HUES6 (cell line): ENCODE measurements around the gene NPBWR2.
"Not testable (repeated sequence)": the region's sequence is repeated elsewhere in the genome, so short reads cannot be mapped to it uniquely, and the experiment has no call there.

ENCODE experiments used
- H3K27ac ChIP-seq: 2 replicates; pipeline ENCODE4 v1.7.0; 2013; ENCODE audit warnings: low read depth, mild to moderate bottlenecking, low read length, inconsistent platforms
- H3K27me3 ChIP-seq: 2 replicates; pipeline ENCODE4 v1.6.1; 2013; ENCODE audit warnings: low read length; ENCODE audit not compliant: control insufficient read depth, insufficient read depth
- H3K36me3 ChIP-seq: 2 replicates; pipeline ENCODE4 v1.6.1; 2013; ENCODE audit warnings: low read length; ENCODE audit not compliant: control insufficient read depth, insufficient read depth
- H3K4me1 ChIP-seq: 2 replicates; pipeline ENCODE4 v1.6.1; 2013; ENCODE audit warnings: low read length; ENCODE audit not compliant: control insufficient read depth, insufficient read depth
- H3K4me3 ChIP-seq: 2 replicates; pipeline ENCODE4 v1.5.1; 2013; ENCODE audit warnings: low read depth, low read length
- H3K9ac ChIP-seq: one replicate; pipeline ENCODE4 v1.6.1; 2013; ENCODE audit warnings: mild to moderate bottlenecking, low read length
- H3K9me3 ChIP-seq: 2 replicates; pipeline ENCODE4 v1.6.1; 2013; ENCODE audit warnings: low read depth, low read length; ENCODE audit not compliant: control insufficient read depth, insufficient read depth

Gene NPBWR2

GRCh38 chr20:64088586-64088985 is 18.8 kb downstream of the NPBWR2 start:
- H3K27ac ChIP-seq, H3K36me3 ChIP-seq, H3K9me3 ChIP-seq, H3K4me3 ChIP-seq, H3K4me1 ChIP-seq, H3K9ac ChIP-seq: not testable (repeated sequence)
- peaks cover 66% of the 10 kb centered on the region for H3K27me3 ChIP-seq

GRCh38 chr20:64087226-64087825 is 20.0 kb downstream of the NPBWR2 start:
- Histone ChIP-seq H3K27me3 (peaks cover 68% of the 10 kb centered on the region), H3K4me1 (peaks cover 15% of the 10 kb centered on the region)
- H3K4me3 ChIP-seq, H3K36me3 ChIP-seq, H3K27ac ChIP-seq, H3K9ac ChIP-seq, H3K9me3 ChIP-seq: not testable (repeated sequence)

GRCh38 chr20:64086801-64087200 is 20.6 kb downstream of the NPBWR2 start:
- Histone ChIP-seq H3K27me3 (peaks cover 70% of the 10 kb centered on the region), H3K36me3 (no peaks in the 10 kb centered on the region), H3K27ac (no peak overlapping the region), H3K4me1 (peaks cover 14% of the 10 kb centered on the region), H3K4me3 (no peak overlapping the region), H3K9ac (no peak overlapping the region), H3K9me3 (no peaks in the 10 kb centered on the region)

- H3K9ac ChIP-seq = no peak overlapping the region
- peaks cover 78% of the 10 kb centered on the region for H3K27me3 ChIP-seq
- H3K4me1 ChIP-seq = peaks cover 20% of the 10 kb centered on the region
- H3K4me3 ChIP-seq = peak overlapping the region; percentile 76
- no peak overlapping the region for H3K27ac ChIP-seq
- no peaks in the 10 kb centered on the region for H3K36me3 ChIP-seq
- no peaks in the 10 kb centered on the region for H3K9me3 ChIP-seq
Observed at GRCh38 chr20:64084685-64085152, 22.6 kb downstream of the NPBWR2 start.

- H3K4me3 ChIP-seq = peak within 1 kb of the TSS; percentile 76
- H3K27me3 ChIP-seq = peaks cover 71% of the 10 kb centered on the region
- H3K36me3 ChIP-seq = no peaks in the 10 kb centered on the region
- no peaks in the 10 kb centered on the region for H3K9me3 ChIP-seq
- H3K27ac ChIP-seq = no peak within 1 kb of the TSS
- peak within 1 kb of the TSS; percentile 52 for H3K9ac ChIP-seq
- H3K4me1 ChIP-seq = peaks cover 22% of the 10 kb centered on the region
Observed at GRCh38 chr20:64083804-64084684, 23.3 kb downstream of the NPBWR2 start, which contains the start of gene LKAAEAR1. Gene LKAAEAR1 (minus strand): TSS chr20:64084398. CDS start chr20:64084219, 179 bp downstream.

- no peak overlapping the region for H3K27ac ChIP-seq
- H3K4me3 ChIP-seq = peak overlapping the region; percentile 76
- no peaks in the 10 kb centered on the region for H3K36me3 ChIP-seq
- peak overlapping the region; percentile 52 for H3K9ac ChIP-seq
- peaks cover 65% of the 10 kb centered on the region for H3K27me3 ChIP-seq
- peaks cover 27% of the 10 kb centered on the region for H3K4me1 ChIP-seq
- H3K9me3 ChIP-seq = no peaks in the 10 kb centered on the region
Observed at GRCh38 chr20:64083378-64083803, 24.0 kb downstream of the NPBWR2 start.

GRCh38 chr20:64082820-64083377 is 24.5 kb downstream of the NPBWR2 start:
- no peak overlapping the region for H3K9ac ChIP-seq
- peak overlapping the region; percentile 76 for H3K4me3 ChIP-seq

GRCh38 chr20:64082126-64082731 is 25.1 kb downstream of the NPBWR2 start:
- Histone ChIP-seq H3K9me3 (no peaks in the 10 kb centered on the region), H3K9ac (no peak overlapping the region), H3K4me3 (peak overlapping the region; percentile 13; the same call in 1 of the 2 replicates), H3K27ac (no peak overlapping the region), H3K36me3 (no peaks in the 10 kb centered on the region), H3K27me3 (peaks cover 59% of the 10 kb centered on the region), H3K4me1 (peaks cover 31% of the 10 kb centered on the region)

More at GRCh38 chr20:64082820-64083377, 24.5 kb downstream of the NPBWR2 start:
- Histone ChIP-seq H3K36me3 (no peaks in the 10 kb centered on the region), H3K27ac (no peak overlapping the region), H3K4me1 (peaks cover 31% of the 10 kb centered on the region), H3K27me3 (peaks cover 61% of the 10 kb centered on the region), H3K9me3 (no peaks in the 10 kb centered on the region)

GRCh38 chr20:64081624-64081964 is 25.8 kb downstream of the NPBWR2 start:
- Histone ChIP-seq H3K9ac (no peak overlapping the region), H3K36me3 (no peaks in the 10 kb centered on the region), H3K27ac (no peak overlapping the region), H3K4me1 (peaks cover 31% of the 10 kb centered on the region), H3K9me3 (no peaks in the 10 kb centered on the region), H3K4me3 (no peak overlapping the region), H3K27me3 (peaks cover 59% of the 10 kb centered on the region)

- Histone ChIP-seq H3K4me1 (peaks cover 31% of the 10 kb centered on the region), H3K36me3 (no peaks in the 10 kb centered on the region), H3K9me3 (no peaks in the 10 kb centered on the region), H3K27me3 (peaks cover 56% of the 10 kb centered on the region), H3K27ac (no peak overlapping the region), H3K4me3 (peak overlapping the region; percentile 87), H3K9ac (no peak overlapping the region)
Observed at GRCh38 chr20:64080813-64081623, 26.3 kb downstream of the NPBWR2 start.
